Measurements from ENCODE around the gene DNAI7. TPM values are rescaled to one million over a fixed set of nuclear protein-coding genes. Genes with fewer than 3 reads are reported as not detected.

Gene DNAI7
- total and polyA plus RNA-seq, 4 donors: 0.07 to 0.17 (median 0.14) TPM; not detected in 1

GRCh38 chr12:25107920-25108319 lies 87.0 kb downstream of the DNAI7 start:
- H3K9ac ChIP-seq (ENCODE audit: low read depth in 1 of 2, low read length in 2 of 2): no peak overlapping the region
- no peak overlapping the region for H3K4me3 ChIP-seq (ENCODE audit: low read depth in 1 of 3, low read length in 3 of 3)
- peaks cover 0 to 2% (median under 1%) of the 10 kb centered on the region in 4 donors for H3K36me3 ChIP-seq (ENCODE audit: control insufficient read depth in 4 of 4, insufficient read depth in 3 of 4, low read depth in 1 of 4, low read length in 3 of 4)
- no peak overlapping the region for H3K27ac ChIP-seq (ENCODE audit: low read depth in 1 of 2, low read length in 2 of 2)
- no peaks in the 10 kb centered on the region for H3K9me3 ChIP-seq (ENCODE audit: control insufficient read depth in 4 of 4, low read length in 3 of 4)
- no peak for DNase-seq (ENCODE audit: low spot score)
- TF ChIP-seq RAD21 (IDR thresholded peaks at IDR 0.05) (no peak), RXRA (IDR thresholded peaks at IDR 0.05) (no peak), JUND (IDR thresholded peaks at IDR 0.05) (no peak), NR2F2 (IDR thresholded peaks at IDR 0.05) (no peak), CTCF (IDR thresholded peaks at IDR 0.05; ENCODE audit: low read depth, low read length, missing input control) (no peak), FOXA2 (IDR thresholded peaks at IDR 0.05) (no peak), YY1 (IDR thresholded peaks at IDR 0.05) (no peak), MAX (IDR thresholded peaks at IDR 0.05) (no peak), TAF1 (conservative IDR thresholded peaks at IDR 0.05) (no peak), ZBTB33 (IDR thresholded peaks at IDR 0.05) (no peak), EGR1 (IDR thresholded peaks at IDR 0.05; ENCODE audit: low read depth in 2 of 2) (no peak)
- no peaks in the 10 kb centered on the region for H3K27me3 ChIP-seq (ENCODE audit: control insufficient read depth in 4 of 4, insufficient read depth in 4 of 4, low read length in 3 of 4)
- 90% methylated on average over 4 of the region's 4 CpGs for WGBS
- H3K4me1 ChIP-seq (ENCODE audit: control insufficient read depth in 4 of 4, insufficient read depth in 4 of 4, low read length in 3 of 4): no peaks in the 10 kb centered on the region

- Histone ChIP-seq H3K27me3 (ENCODE audit: control insufficient read depth in 4 of 4, insufficient read depth in 4 of 4, low read length in 3 of 4) (no peaks in the 10 kb centered on the region), H3K27ac (ENCODE audit: low read depth in 1 of 2, low read length in 2 of 2) (no peak overlapping the region), H3K4me1 (ENCODE audit: control insufficient read depth in 4 of 4, insufficient read depth in 4 of 4, low read length in 3 of 4) (no peaks in the 10 kb centered on the region), H3K4me3 (ENCODE audit: low read depth in 1 of 3, low read length in 3 of 3) (no peak overlapping the region), H3K9me3 (ENCODE audit: control insufficient read depth in 4 of 4, low read length in 3 of 4) (no peaks in the 10 kb centered on the region), H3K36me3 (ENCODE audit: control insufficient read depth in 4 of 4, insufficient read depth in 3 of 4, low read depth in 1 of 4, low read length in 3 of 4) (peaks cover 0 to 4% (median under 1%) of the 10 kb centered on the region in 4 donors), H3K9ac (ENCODE audit: low read depth in 1 of 2, low read length in 2 of 2) (no peak overlapping the region)
- no peak for DNase-seq (ENCODE audit: low spot score)
- TF ChIP-seq RXRA (IDR thresholded peaks at IDR 0.05): no peak
Measured at GRCh38 chr12:25106818-25107217, 88.1 kb downstream of the DNAI7 start.

- no peaks in the 10 kb centered on the region for H3K27me3 ChIP-seq (ENCODE audit: control insufficient read depth in 4 of 4, insufficient read depth in 4 of 4, low read length in 3 of 4)
- no peak overlapping the region for H3K4me3 ChIP-seq (ENCODE audit: low read depth in 1 of 3, low read length in 3 of 3)
- no peak for TF ChIP-seq RXRA (IDR thresholded peaks at IDR 0.05)
- no peak for TF ChIP-seq FOXA2 (IDR thresholded peaks at IDR 0.05)
- TF ChIP-seq CTCF (IDR thresholded peaks at IDR 0.05; ENCODE audit: low read depth, low read length, missing input control): no peak
- TF ChIP-seq MAX (IDR thresholded peaks at IDR 0.05): no peak
- no peak for TF ChIP-seq REST (IDR thresholded peaks at IDR 0.05)
- TF ChIP-seq YY1 (IDR thresholded peaks at IDR 0.05): no peak
- no peak for TF ChIP-seq ATF3 (IDR thresholded peaks at IDR 0.05)
- no peaks in the 10 kb centered on the region for H3K4me1 ChIP-seq (ENCODE audit: control insufficient read depth in 4 of 4, insufficient read depth in 4 of 4, low read length in 3 of 4)
- H3K27ac ChIP-seq (ENCODE audit: low read depth in 1 of 2, low read length in 2 of 2): no peak overlapping the region
- no peak overlapping the region for H3K9ac ChIP-seq (ENCODE audit: low read depth in 1 of 2, low read length in 2 of 2)
- H3K9me3 ChIP-seq (ENCODE audit: control insufficient read depth in 4 of 4, low read length in 3 of 4): no peaks in the 10 kb centered on the region
- peaks cover 0 to 5% (median 4%) of the 10 kb centered on the region in 4 donors for H3K36me3 ChIP-seq (ENCODE audit: control insufficient read depth in 4 of 4, insufficient read depth in 3 of 4, low read depth in 1 of 4, low read length in 3 of 4)
- DNase-seq (ENCODE audit: low spot score): no peak
- 90% methylated on average over 4 of the region's 4 CpGs for WGBS
Measured at GRCh38 chr12:25102402-25102801, 92.6 kb downstream of the DNAI7 start.

Data from liver (tissue), 9 donors.